Measurements from ENCODE around the gene BMPR1A. TPM values are rescaled to one million over a fixed set of nuclear protein-coding genes. Genes with fewer than 3 reads are reported as not detected.

The BMPR1A gene
- total and polyA plus RNA-seq, 8 donors, result 5.8 to 104 (median 19.9) TPM

GRCh38 chr10:86757113-86757972 lies 924 bp downstream of the BMPR1A start:
- peaks cover 11 to 82% (median 40%) of the 10 kb centered on the region in 4 donors for H3K4me1 ChIP-seq
- peak; percentile 31 to 82 for DNase-seq
- H3K36me3 ChIP-seq, result no peaks in the 10 kb centered on the region
- peak; percentile 12 to 38 (median 18) for TF ChIP-seq POLR2AphosphoS5 (IDR thresholded peaks at IDR 0.05)
- TF ChIP-seq POLR2A (IDR thresholded peaks at IDR 0.05), result peak in 1 of 4 donors; percentile 38
- TF ChIP-seq EP300 (IDR thresholded peaks at IDR 0.05), result no peak
- TF ChIP-seq CTCF (IDR thresholded peaks at IDR 0.05), result no peak
- intact Hi-C loops (cut with DNase I; ENCODE audit: low total_unique reads), result no loop called here
- H3K4me3 ChIP-seq, result peak overlapping the region; percentile 75 to 87 (median 80)
- peaks cover 0 to 18% (median 3%) of the 10 kb centered on the region in 3 donors for H3K27me3 ChIP-seq
- WGBS, 5 donors, result 2 to 5% (median 3%) methylated on average over 28 to 47 of the region's 47 CpGs
- H3K9me3 ChIP-seq, result no peaks in the 10 kb centered on the region
- peak overlapping the region; percentile 97 to 100 (median 98) for H3K27ac ChIP-seq

GRCh38 chr10:86758189-86759072 lies 2.0 kb downstream of the BMPR1A start:
- Histone ChIP-seq H3K36me3 (no peaks in the 10 kb centered on the region), H3K27me3 (peaks cover 0 to 18% (median 3%) of the 10 kb centered on the region in 3 donors), H3K4me1 (peaks cover 8 to 80% (median 37%) of the 10 kb centered on the region in 4 donors), H3K27ac (peak overlapping the region in 4 of 5 donors; percentile 97 to 100 (median 98)), H3K9me3 (no peaks in the 10 kb centered on the region), H3K4me3 (peak overlapping the region; percentile 75 to 87 (median 80))
- intact Hi-C loops (cut with DNase I; ENCODE audit: low total_unique reads), result no loop called here
- TF ChIP-seq POLR2AphosphoS5 (IDR thresholded peaks at IDR 0.05) (peak in 2 of 3 donors; percentile 18 to 27), POLR2A (IDR thresholded peaks at IDR 0.05) (no peak), CTCF (IDR thresholded peaks at IDR 0.05) (no peak), EP300 (IDR thresholded peaks at IDR 0.05) (no peak)
- peak in 1 of 2 donors; percentile 46 for DNase-seq
- 21 to 28% (median 23%) methylated on average over 9 of the region's 9 CpGs for WGBS, 5 donors

- peak overlapping the region; percentile 75 to 87 (median 80) for H3K4me3 ChIP-seq
- no peaks in the 10 kb centered on the region for H3K36me3 ChIP-seq
- intact Hi-C loops (cut with DNase I; ENCODE audit: low total_unique reads), result no loop called here
- peaks cover 8 to 73% (median 36%) of the 10 kb centered on the region in 4 donors for H3K4me1 ChIP-seq
- no peak for DNase-seq
- H3K27ac ChIP-seq, result peak overlapping the region in 4 of 5 donors; percentile 97 to 100 (median 98)
- TF ChIP-seq CTCF (IDR thresholded peaks at IDR 0.05) (no peak), POLR2A (IDR thresholded peaks at IDR 0.05) (no peak), EP300 (IDR thresholded peaks at IDR 0.05) (no peak), POLR2AphosphoS5 (IDR thresholded peaks at IDR 0.05) (no peak)
- WGBS, 5 donors, result 17 to 38% (median 27%) methylated on average over 3 of the region's 3 CpGs
- H3K9me3 ChIP-seq, result no peaks in the 10 kb centered on the region
- peaks cover 0 to 18% (median 3%) of the 10 kb centered on the region in 3 donors for H3K27me3 ChIP-seq
These were observed 2.8 kb downstream of the BMPR1A start for GRCh38 chr10:86759073-86759672.

- no peak for DNase-seq
- no peak overlapping the region for H3K4me3 ChIP-seq
- 77 to 93% (median 85%) methylated on average over 5 of the region's 5 CpGs for WGBS, 5 donors
- peak overlapping the region in 1 of 5 donors; percentile 2 for H3K27ac ChIP-seq
- no peak for TF ChIP-seq POLR2AphosphoS5 (IDR thresholded peaks at IDR 0.05)
- TF ChIP-seq EP300 (IDR thresholded peaks at IDR 0.05), result no peak
- TF ChIP-seq POLR2A (IDR thresholded peaks at IDR 0.05), result no peak
- no peak for TF ChIP-seq CTCF (IDR thresholded peaks at IDR 0.05)
- H3K27me3 ChIP-seq, result no peaks in the 10 kb centered on the region
- peaks cover 3 to 74% (median 41%) of the 10 kb centered on the region in 4 donors for H3K4me1 ChIP-seq
- no peaks in the 10 kb centered on the region for H3K36me3 ChIP-seq
- H3K9me3 ChIP-seq, result no peaks in the 10 kb centered on the region
- intact Hi-C loops (cut with DNase I; ENCODE audit: low total_unique reads), result no loop called here
These were observed 7.0 kb downstream of the BMPR1A start for GRCh38 chr10:86763404-86763803.
